GM12878 (cell line): Measurements from ENCODE around the gene EEFSEC. TPM values are rescaled to one million over a fixed set of nuclear protein-coding genes. Genes with fewer than 3 reads are reported as not detected.

Experiments used
- ATAC-seq: fragments of 200-7000 bp; cut with Tn5 transposase; 3 replicates; pipeline ENCODE4 v1.9.1; 2020; ENCODE audit warnings: mild to moderate bottlenecking, moderate library complexity
- BruUV-seq: library from RNA; stranded (reverse); fragments of 400-500 nt; replicated peaks from 2 replicates; lab custom pipeline; 2021; lab: Mats Ljungman, UMichigan
- CTCF ChIA-PET: fragments of 300-600 bp; sonication (Branson Sonifier 250); formaldehyde crosslinking; extraction: SDS; loops from one replicate; lab custom pipeline; 2021; ENCODE audit warnings: inconsistent platforms; lab: Yijun Ruan, JAX
- POLR2A ChIA-PET: fragments of 350-600 bp; formaldehyde crosslinking; extraction: SDS; loops from one replicate; lab custom pipeline; 2021; ENCODE audit warnings: inconsistent platforms; lab: Charles Lee
- RAD21 ChIA-PET: fragments of 300-600 bp; sonication (Branson Sonifier 250); formaldehyde crosslinking; loops from one replicate; lab custom pipeline; 2023; ENCODE audit warnings: antibody characterized with exemption; ENCODE audit not compliant: unreplicated experiment; lab: Charles Lee
- SMC1A ChIA-PET: fragments of 300-600 bp; sonication (Branson Sonifier 250); formaldehyde crosslinking; loops from one replicate; lab custom pipeline; 2023; ENCODE audit not compliant: unreplicated experiment, uncharacterized antibody; lab: Charles Lee
- DNase-seq: peaks from one replicate; pipeline ENCODE4 v3.0.0-alpha.2; 2011; ENCODE audit warnings: low read depth, low spot score
- FAIRE-seq: peaks from 3 replicates; lab custom pipeline; 2011; peaks lifted over from hg19 to GRCh38; lab: Jason Lieb, UNC
- H2AFZ ChIP-seq: 2 replicates; pipeline ENCODE4 v1.6.0; 2011; ENCODE audit warnings: low read depth, low read length, control low read depth; ENCODE audit not compliant: control insufficient read depth
- H3K27ac ChIP-seq: 2 replicates; pipeline ENCODE4 v1.5.1; 2011; ENCODE audit warnings: control low read depth; ENCODE audit not compliant: control insufficient read depth, insufficient read depth
- H3K27me3 ChIP-seq, 2 experiments: replicated peaks in 1 of 2; 2 replicates each; pipeline versions ENCODE4 v1.6.0 to v1.6.1; 2011; ENCODE audit warnings: low read length in 1 of 2; ENCODE audit not compliant: control insufficient read depth in 2 of 2, insufficient read depth in 2 of 2
- H3K36me3 ChIP-seq, 2 experiments: 2 replicates each; pipeline ENCODE4 v1.5.1; 2011; ENCODE audit warnings: low read length in 1 of 2; ENCODE audit not compliant: control insufficient read depth in 2 of 2, insufficient read depth in 2 of 2
- H3K4me1 ChIP-seq: 2 replicates; pipeline ENCODE4 v1.6.1; 2011; ENCODE audit warnings: mild to moderate bottlenecking, low read length, moderate library complexity, mixed read lengths; ENCODE audit not compliant: control insufficient read depth, insufficient read depth
- H3K4me2 ChIP-seq: 2 replicates; pipeline ENCODE4 v1.6.0; 2011; ENCODE audit warnings: control low read depth; ENCODE audit not compliant: control insufficient read depth, insufficient read depth
- H3K4me3 ChIP-seq: fragments of 200-600 bp; sonication (generic); 2 replicates; pipeline ENCODE4 v1.5.1; 2016
- H3K79me2 ChIP-seq: 2 replicates; pipeline ENCODE4 v1.6.0; 2011; ENCODE audit warnings: low read length; ENCODE audit not compliant: control insufficient read depth, insufficient read depth
- H3K9ac ChIP-seq: 2 replicates; pipeline ENCODE4 v1.8.0; 2011; ENCODE audit warnings: low read length, control low read depth, mixed read lengths; ENCODE audit not compliant: control insufficient read depth, insufficient read depth
- H3K9me3 ChIP-seq: replicated peaks from 3 replicates; pipeline ENCODE4 v1.5.1; 2011; ENCODE audit warnings: mild to moderate bottlenecking, low read length; ENCODE audit not compliant: control insufficient read depth, insufficient read depth
- H4K20me1 ChIP-seq: 2 replicates; pipeline ENCODE4 v1.6.0; 2011; ENCODE audit not compliant: control insufficient read depth, insufficient read depth
- CHD2 ChIP-seq: IDR thresholded peaks from 2 replicates; pipeline ENCODE4 v1.6.1; 2011; ENCODE audit warnings: low read depth, low read length, improper control_type of control experiment, borderline replicate concordance
- JUND ChIP-seq: IDR thresholded peaks from 2 replicates; pipeline ENCODE4 v1.6.1; 2012; ENCODE audit warnings: low read depth, mild to moderate bottlenecking, low read length, improper control_type of control experiment, moderate library complexity
- REST ChIP-seq: IDR thresholded peaks from 2 replicates; pipeline ENCODE4 v1.6.1; 2012; ENCODE audit warnings: mild to moderate bottlenecking, low read depth, low read length
- SIN3A ChIP-seq: IDR thresholded peaks from 2 replicates; pipeline ENCODE4 v1.6.1; 2012; ENCODE audit warnings: low read depth, low read length, improper control_type of control experiment
- SMC3 ChIP-seq: IDR thresholded peaks from 2 replicates; pipeline ENCODE4 v1.6.1; 2011; ENCODE audit warnings: low read length, improper control_type of control experiment, borderline replicate concordance
- TCF3 ChIP-seq: IDR thresholded peaks from 2 replicates; pipeline ENCODE4 v1.6.1; 2012; ENCODE audit warnings: low read depth, mild to moderate bottlenecking, low read length, borderline replicate concordance; ENCODE audit not compliant: insufficient read depth
- ZZZ3 ChIP-seq: IDR thresholded peaks from 2 replicates; pipeline ENCODE4 v1.6.1; 2011; ENCODE audit warnings: low read depth; ENCODE audit not compliant: control insufficient read depth, insufficient read length
- WGBS: methylation state at CpG from one replicate; pipeline ENCODE4 v1.1.6; 2016; ENCODE audit warnings: low lambda C conversion rate; ENCODE audit not compliant: insufficient replicate concordance, insufficient coverage; ENCODE audit errors: missing lambda C conversion rate; 5-methylcytosine and 5-hydroxymethylcytosine counted together
- in situ Hi-C: fragments of 300-500 bp; cut with MboI; formaldehyde crosslinking; loops from 9 replicates; pipeline ENCODE4 v1.14.3; 2018; ENCODE audit warnings: mixed read lengths
- intact Hi-C: fragments of 100-400 bp; cut with micrococcal nuclease; formaldehyde crosslinking; loops from one replicate; pipeline ENCODE4 v1.14.2; 2022; ENCODE audit not compliant: unreplicated experiment
- polyA plus RNA-seq, 11 experiments: library from polyadenylated mRNA; depleted of rRNA in 4 of 11; unstranded in 6 of 11; stranded (reverse) in 5 of 11; fragments of >200 nt; fragmentation: Nextera tagmentation in 4 of 11; fragmentation: Illumina TruSeq in 1 of 11; extraction: Ambion mirVana in 4 of 11; extraction: Trizol in 1 of 11; gene quantifications; 1 replicate in 1 of 11; 2 replicates in 10 of 11; pipeline versions ENCODE4 v1.2.1 to v1.2.3, GENCODE V29; 2011 to 2016; ENCODE audit warnings: inconsistent platforms in 2 of 11, missing spikeins in 2 of 11, low read depth in 1 of 11
- total RNA-seq, 4 experiments: library from RNA; depleted of rRNA in 3 of 4; stranded (reverse); fragments of >200 nt in 3 of 4; fragmentation: Illumina TruSeq in 1 of 4; extraction: Trizol in 1 of 4; gene quantifications; 2 replicates each; pipeline versions ENCODE4 v1.2.1 to v1.2.3, GENCODE V29; 2013 to 2021
- TF ChIP-seq, protein P1 (sequence below): fragments of 450-650 bp; conservative IDR thresholded peaks from 2 replicates; pipeline ENCODE4 v1.6.1; 2017; ENCODE audit warnings: mild to moderate bottlenecking, moderate library complexity

The EEFSEC gene
- total and polyA plus RNA-seq, 10 of the 15 experiments (the other 5 are each of a cell fraction or from before 2014, with no cell fraction given) = 0.29 to 29.1 (median 16.1) TPM

DNA sequence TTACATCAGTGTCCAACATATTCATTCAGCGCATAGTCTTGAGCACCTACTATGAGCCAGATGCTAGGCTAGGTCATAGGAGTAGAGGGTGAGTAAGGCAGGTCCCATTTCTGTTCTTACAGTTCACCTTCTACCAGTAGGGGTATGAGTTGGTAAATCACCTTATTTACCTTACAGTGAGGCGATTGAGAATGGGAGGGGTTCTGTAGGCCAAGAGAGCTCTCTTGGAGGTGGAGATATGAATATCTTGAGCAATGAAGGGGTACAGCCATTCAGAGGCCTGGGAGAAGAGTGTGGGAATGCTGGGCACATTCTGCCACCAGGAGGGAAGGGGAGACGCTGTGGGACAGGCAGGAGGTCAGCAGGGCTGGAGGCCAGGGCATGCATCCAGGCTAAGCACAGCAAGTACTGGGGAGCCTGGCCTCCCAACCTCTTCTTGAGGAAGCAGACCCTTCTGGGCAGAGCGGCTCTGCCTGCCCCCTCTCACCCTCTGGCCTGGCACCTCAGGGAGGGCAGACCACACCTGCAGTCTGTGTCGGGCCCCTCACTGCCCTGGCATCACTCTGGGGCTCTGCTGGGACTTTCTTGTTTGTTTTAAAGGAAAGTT, 123.4 kb downstream of the EEFSEC start:
- no peaks in the 10 kb centered on the region for H3K36me3 ChIP-seq
- intact Hi-C loops = no loop called here
- SMC1A ChIA-PET = no interaction called here

More for the DNA sequence above, 123.4 kb downstream of the EEFSEC start:
- H2AFZ ChIP-seq = no peak overlapping the region
- H3K27ac ChIP-seq = no peak overlapping the region
- no peaks in the 10 kb centered on the region for H3K4me1 ChIP-seq
- CTCF ChIA-PET = no interaction called here
- H3K27me3 ChIP-seq = no peaks in the 10 kb centered on the region
- BruUV-seq = no TSS peak
- H4K20me1 ChIP-seq = no peaks in the 10 kb centered on the region
- no peak overlapping the region for H3K9ac ChIP-seq
- POLR2A ChIA-PET = no interaction called here
- ATAC-seq = no peak
- H3K9me3 ChIP-seq = no peaks in the 10 kb centered on the region
- TF ChIP-seq, protein P1, sequence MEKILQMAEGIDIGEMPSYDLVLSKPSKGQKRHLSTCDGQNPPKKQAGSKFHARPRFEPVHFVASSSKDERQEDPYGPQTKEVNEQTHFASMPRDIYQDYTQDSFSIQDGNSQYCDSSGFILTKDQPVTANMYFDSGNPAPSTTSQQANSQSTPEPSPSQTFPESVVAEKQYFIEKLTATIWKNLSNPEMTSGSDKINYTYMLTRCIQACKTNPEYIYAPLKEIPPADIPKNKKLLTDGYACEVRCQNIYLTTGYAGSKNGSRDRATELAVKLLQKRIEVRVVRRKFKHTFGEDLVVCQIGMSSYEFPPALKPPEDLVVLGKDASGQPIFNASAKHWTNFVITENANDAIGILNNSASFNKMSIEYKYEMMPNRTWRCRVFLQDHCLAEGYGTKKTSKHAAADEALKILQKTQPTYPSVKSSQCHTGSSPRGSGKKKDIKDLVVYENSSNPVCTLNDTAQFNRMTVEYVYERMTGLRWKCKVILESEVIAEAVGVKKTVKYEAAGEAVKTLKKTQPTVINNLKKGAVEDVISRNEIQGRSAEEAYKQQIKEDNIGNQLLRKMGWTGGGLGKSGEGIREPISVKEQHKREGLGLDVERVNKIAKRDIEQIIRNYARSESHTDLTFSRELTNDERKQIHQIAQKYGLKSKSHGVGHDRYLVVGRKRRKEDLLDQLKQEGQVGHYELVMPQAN = no peak
- TF ChIP-seq SIN3A (no peak), ZZZ3 (no peak), CHD2 (no peak), REST (no peak), SMC3 (no peak), TCF3 (no peak), JUND (no peak)
- TF ChIP-seq, all 136 proteins: peak for 0
- 93% methylated on average over 4 of the region's 5 CpGs for WGBS
- RAD21 ChIA-PET = no interaction called here
- H3K4me2 ChIP-seq = no peak overlapping the region
- H3K79me2 ChIP-seq = no peaks in the 10 kb centered on the region
- in situ Hi-C loops = no loop called here
- DNase-seq (no peak), FAIRE-seq (no peak)
- H3K4me3 ChIP-seq = no peak overlapping the region
